NCI-H748 (cell line): ENCODE data around the gene LMAN1.

Experiments used
- DNase-seq: peaks from one replicate; lab custom pipeline; 2025; ENCODE audit not compliant: unreplicated experiment; lab: John Stamatoyannopoulos, UW

The LMAN1 gene

GRCh38 chr18:59358712-59359575 is at the start of gene LMAN1:
TSS of gene LMAN1 (minus strand) at chr18:59359265. CDS start at chr18:59359244, 21 bp downstream.
- peak; percentile 97 for DNase-seq

- peak; percentile 99 for DNase-seq
These were observed 43.5 kb upstream of the LMAN1 start for GRCh38 chr18:59402432-59403090.

GRCh38 chr18:59400407-59400806 is 41.3 kb upstream of the LMAN1 start:
- DNase-seq, result no peak

GRCh38 chr18:59395226-59396175 is 36.4 kb upstream of the LMAN1 start:
- DNase-seq, result no peak

GRCh38 chr18:59393381-59393780 is 34.3 kb upstream of the LMAN1 start:
- no peak for DNase-seq

- DNase-seq, result no peak
These were observed 29.8 kb upstream of the LMAN1 start for GRCh38 chr18:59388817-59389216.

- peak; percentile 97 for DNase-seq
These were observed 28.9 kb upstream of the LMAN1 start for GRCh38 chr18:59387687-59388565.

GRCh38 chr18:59386909-59387686 is 28.0 kb upstream of the LMAN1 start:
- DNase-seq, result peak; percentile 56

- DNase-seq, result peak; percentile 30
These were observed 26.1 kb upstream of the LMAN1 start for GRCh38 chr18:59385191-59385590.

- DNase-seq, result peak; percentile 98
These were observed 24.8 kb upstream of the LMAN1 start for GRCh38 chr18:59383851-59384250.

GRCh38 chr18:59382383-59382782 is 23.3 kb upstream of the LMAN1 start:
- DNase-seq, result no peak

GRCh38 chr18:59381949-59382348 is 22.9 kb upstream of the LMAN1 start:
- DNase-seq, result no peak

GRCh38 chr18:59380706-59381105 is 21.6 kb upstream of the LMAN1 start:
- no peak for DNase-seq

GRCh38 chr18:59379772-59380522 is 20.9 kb upstream of the LMAN1 start:
- no peak for DNase-seq

GRCh38 chr18:59377613-59378337 is 18.7 kb upstream of the LMAN1 start:
- DNase-seq, result peak; percentile 43

GRCh38 chr18:59376351-59376935 is 17.4 kb upstream of the LMAN1 start:
- DNase-seq, result peak; percentile 96

GRCh38 chr18:59374128-59374527 is 15.1 kb upstream of the LMAN1 start:
- no peak for DNase-seq

GRCh38 chr18:59372975-59373374 is 13.9 kb upstream of the LMAN1 start:
- no peak for DNase-seq
